SU-DHL-6 (cell line): ENCODE data around the gene OSBPL7.

ENCODE experiments used
- EZH2phosphoT487 ChIP-seq: fragments of 200-600 bp; sonication (generic), shearing (Covaris generic); conservative IDR thresholded peaks from 2 replicates; pipeline ENCODE4 v1.6.1; 2018; ENCODE audit warnings: mild to moderate bottlenecking, antibody characterized with exemption, low read length, moderate library complexity, mixed read lengths
- TF ChIP-seq, protein P1 (sequence below): fragments of 200-600 bp; sonication (generic); IDR thresholded peaks from one replicate; pipeline ENCODE4 v1.5.1; 2017; ENCODE audit warnings: antibody characterized with exemption, mild to moderate bottlenecking, low read length, moderate library complexity; ENCODE audit not compliant: insufficient read depth, poor library complexity, severe bottlenecking

DNA sequence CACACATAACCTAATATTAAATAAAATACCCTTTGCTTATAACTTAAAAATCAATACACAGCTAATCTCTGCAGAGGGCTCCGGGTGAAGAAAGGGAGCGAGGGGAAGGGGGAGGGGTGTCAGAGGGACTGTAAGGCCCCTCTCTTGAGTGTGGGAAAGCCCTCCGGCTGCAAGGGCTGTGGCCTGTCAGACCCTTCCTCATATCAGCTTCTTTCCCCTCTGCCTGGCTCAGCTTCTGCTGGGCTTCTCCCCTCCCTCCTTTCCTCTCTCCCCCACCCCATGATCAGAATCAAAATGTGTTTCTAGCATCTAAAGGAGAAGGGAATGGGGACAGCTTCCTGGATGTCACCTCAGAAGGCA lies 24.1 kb upstream of the OSBPL7 start:
- TF ChIP-seq, protein P1, sequence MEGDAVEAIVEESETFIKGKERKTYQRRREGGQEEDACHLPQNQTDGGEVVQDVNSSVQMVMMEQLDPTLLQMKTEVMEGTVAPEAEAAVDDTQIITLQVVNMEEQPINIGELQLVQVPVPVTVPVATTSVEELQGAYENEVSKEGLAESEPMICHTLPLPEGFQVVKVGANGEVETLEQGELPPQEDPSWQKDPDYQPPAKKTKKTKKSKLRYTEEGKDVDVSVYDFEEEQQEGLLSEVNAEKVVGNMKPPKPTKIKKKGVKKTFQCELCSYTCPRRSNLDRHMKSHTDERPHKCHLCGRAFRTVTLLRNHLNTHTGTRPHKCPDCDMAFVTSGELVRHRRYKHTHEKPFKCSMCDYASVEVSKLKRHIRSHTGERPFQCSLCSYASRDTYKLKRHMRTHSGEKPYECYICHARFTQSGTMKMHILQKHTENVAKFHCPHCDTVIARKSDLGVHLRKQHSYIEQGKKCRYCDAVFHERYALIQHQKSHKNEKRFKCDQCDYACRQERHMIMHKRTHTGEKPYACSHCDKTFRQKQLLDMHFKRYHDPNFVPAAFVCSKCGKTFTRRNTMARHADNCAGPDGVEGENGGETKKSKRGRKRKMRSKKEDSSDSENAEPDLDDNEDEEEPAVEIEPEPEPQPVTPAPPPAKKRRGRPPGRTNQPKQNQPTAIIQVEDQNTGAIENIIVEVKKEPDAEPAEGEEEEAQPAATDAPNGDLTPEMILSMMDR, result no peak
- TF ChIP-seq EZH2phosphoT487, result no peak
